GM23338 (cell line): ENCODE data around the gene SCAMP5. TPM values are rescaled to one million over a fixed set of nuclear protein-coding genes. Genes with fewer than 3 reads are reported as not detected.

ENCODE experiments used
- ATAC-seq: fragments of 200-7000 bp; cut with Tn5 transposase; 3 replicates; pipeline ENCODE4 v1.9.1; 2020
- DNase-seq: peaks from one replicate; pipeline ENCODE4 v3.0.0-alpha.2; 2015; ENCODE audit warnings: low spot score
- H2AFZ ChIP-seq: fragments of 200-600 bp; sonication (generic); 2 replicates; pipeline ENCODE4 v1.8.0; 2016; ENCODE audit warnings: antibody characterized with exemption, mild to moderate bottlenecking, moderate library complexity
- H3F3A ChIP-seq: fragments of 200-600 bp; sonication (generic); replicated peaks from 2 replicates; pipeline ENCODE4 v1.8.0; 2017; ENCODE audit warnings: antibody characterized with exemption, mixed run types, low read depth
- H3K27ac ChIP-seq: fragments of 200-600 bp; sonication (generic); 2 replicates; pipeline ENCODE4 v1.6.1; 2016; ENCODE audit warnings: low read depth
- H3K27me3 ChIP-seq: fragments of 200-600 bp; sonication (generic); 2 replicates; pipeline ENCODE4 v1.8.0; 2016; ENCODE audit warnings: mild to moderate bottlenecking, mixed run types, moderate library complexity; ENCODE audit not compliant: insufficient read depth
- H3K36me3 ChIP-seq: fragments of 200-600 bp; sonication (generic); 2 replicates; pipeline ENCODE4 v1.8.0; 2016; ENCODE audit warnings: mild to moderate bottlenecking; ENCODE audit not compliant: insufficient read depth
- H3K4me1 ChIP-seq: fragments of 200-600 bp; sonication (generic); 2 replicates; pipeline ENCODE4 v1.8.0; 2016; ENCODE audit warnings: mild to moderate bottlenecking, moderate library complexity; ENCODE audit not compliant: insufficient read depth
- H3K4me2 ChIP-seq: fragments of 200-600 bp; sonication (generic); 2 replicates; pipeline ENCODE4 v1.7.1; 2017; ENCODE audit warnings: mixed run types
- H3K4me3 ChIP-seq: fragments of 200-600 bp; sonication (generic); 2 replicates; pipeline ENCODE4 v1.6.1; 2016; ENCODE audit warnings: mixed run types
- H3K79me2 ChIP-seq: fragments of 200-600 bp; sonication (generic); replicated peaks from 2 replicates; pipeline ENCODE4 v1.8.0; 2017; ENCODE audit warnings: mild to moderate bottlenecking; ENCODE audit not compliant: insufficient read depth
- H3K9me2 ChIP-seq: fragments of 200-600 bp; sonication (generic); 2 replicates; pipeline ENCODE4 v1.8.0; 2017; ENCODE audit not compliant: insufficient read depth
- H4K20me1 ChIP-seq: fragments of 200-600 bp; sonication (generic); replicated peaks from 2 replicates; pipeline ENCODE4 v1.8.0; 2017; ENCODE audit warnings: mild to moderate bottlenecking; ENCODE audit not compliant: insufficient read depth
- H3K27ac Mint-ChIP-seq: 2 replicates; pipeline ENCODE4 v1.8.0; 2020; ENCODE audit warnings: inconsistent platforms, mild to moderate bottlenecking, moderate library complexity, mixed read lengths
- H3K27me3 Mint-ChIP-seq: 3 replicates; pipeline ENCODE4 v1.8.0; 2022; ENCODE audit warnings: low read depth, mild to moderate bottlenecking, moderate library complexity, mixed read lengths, inconsistent platforms; ENCODE audit not compliant: insufficient read depth, poor library complexity
- H3K36me3 Mint-ChIP-seq: 3 replicates; pipeline ENCODE4 v1.8.0; 2021; ENCODE audit warnings: low read depth, mild to moderate bottlenecking, inconsistent platforms, moderate library complexity, mixed read lengths
- H3K4me1 Mint-ChIP-seq: 3 replicates; pipeline ENCODE4 v1.8.0; 2020; ENCODE audit warnings: mild to moderate bottlenecking, inconsistent platforms, mixed read lengths
- H3K4me3 Mint-ChIP-seq: 3 replicates; pipeline ENCODE4 v1.8.0; 2021; ENCODE audit warnings: moderate library complexity, mild to moderate bottlenecking, inconsistent platforms, mixed read lengths
- H3K9me3 Mint-ChIP-seq: 3 replicates; pipeline ENCODE4 v1.8.0; 2020; ENCODE audit warnings: moderate library complexity, mild to moderate bottlenecking, inconsistent platforms, mixed read lengths
- CREB1 ChIP-seq: fragments of 250-450 bp; sonication (Bioruptor Pico); IDR thresholded peaks from 2 replicates; pipeline ENCODE4 v1.5.0; 2020; ENCODE audit warnings: low read depth, mild to moderate bottlenecking, moderate library complexity
- EZH2 ChIP-seq: fragments of 200-600 bp; sonication (generic); IDR thresholded peaks from one replicate; pipeline ENCODE4 v1.8.0; 2017; ENCODE audit warnings: antibody characterized with exemption, mild to moderate bottlenecking, low read depth; ENCODE audit not compliant: unreplicated experiment
- EZH2phosphoT487 ChIP-seq: fragments of 200-600 bp; sonication (generic); IDR thresholded peaks from one replicate; pipeline ENCODE4 v1.8.1; 2018; ENCODE audit warnings: antibody characterized with exemption; ENCODE audit not compliant: unreplicated experiment
- JUNB ChIP-seq: IDR thresholded peaks from one replicate; pipeline ENCODE4 v1.6.1; 2016; ENCODE audit warnings: antibody characterized with exemption; ENCODE audit not compliant: unreplicated experiment
- NANOG ChIP-seq: IDR thresholded peaks from 2 replicates; pipeline ENCODE4 v1.6.1; 2016; ENCODE audit warnings: antibody characterized with exemption, borderline replicate concordance
- STAT1 ChIP-seq: IDR thresholded peaks from one replicate; pipeline ENCODE4 v1.6.1; 2016; ENCODE audit warnings: antibody characterized with exemption; ENCODE audit not compliant: unreplicated experiment
- ZNF114 ChIP-seq: fragments of 250-450 bp; sonication (Bioruptor Pico); IDR thresholded peaks from 2 replicates; pipeline ENCODE4 v1.5.0; 2020; ENCODE audit warnings: mild to moderate bottlenecking, moderate library complexity
- polyA plus RNA-seq: library from polyadenylated mRNA; unstranded; fragments of >200 nt; fragmentation: Nextera tagmentation; extraction: Ambion mirVana; gene quantifications from 2 replicates; pipeline ENCODE4 v1.2.1, GENCODE V29; 2016
- total RNA-seq: library from RNA; depleted of rRNA; stranded (reverse); fragments of >200 nt; shearing (Covaris generic); gene quantifications from 2 replicates; pipeline ENCODE4 v1.2.3, GENCODE V29; 2014
- TF ChIP-seq, protein P1 (sequence below): IDR thresholded peaks from one replicate; pipeline ENCODE4 v1.6.1; 2018; ENCODE audit warnings: antibody characterized with exemption; ENCODE audit not compliant: unreplicated experiment
- TF ChIP-seq, protein P2 (sequence below), 2 experiments: fragments of 200-600 bp in 1 of 2; sonication (generic) in 1 of 2; conservative IDR thresholded peaks; 2 replicates each; pipeline versions ENCODE4 v1.5.1 to v1.6.1; 2016 to 2017; ENCODE audit warnings: antibody characterized with exemption in 2 of 2, low read depth in 2 of 2, mild to moderate bottlenecking in 2 of 2, moderate library complexity in 1 of 2
- TF ChIP-seq, protein P3 (sequence below): fragments of 250-450 bp; sonication (Bioruptor Pico); IDR thresholded peaks from 2 replicates; pipeline ENCODE4 v1.5.0; 2020; ENCODE audit warnings: mild to moderate bottlenecking, moderate library complexity

SCAMP5 gene
- total and polyA plus RNA-seq, 2 experiments from 2014 or later = 12.8 to 43.3 TPM

DNA sequence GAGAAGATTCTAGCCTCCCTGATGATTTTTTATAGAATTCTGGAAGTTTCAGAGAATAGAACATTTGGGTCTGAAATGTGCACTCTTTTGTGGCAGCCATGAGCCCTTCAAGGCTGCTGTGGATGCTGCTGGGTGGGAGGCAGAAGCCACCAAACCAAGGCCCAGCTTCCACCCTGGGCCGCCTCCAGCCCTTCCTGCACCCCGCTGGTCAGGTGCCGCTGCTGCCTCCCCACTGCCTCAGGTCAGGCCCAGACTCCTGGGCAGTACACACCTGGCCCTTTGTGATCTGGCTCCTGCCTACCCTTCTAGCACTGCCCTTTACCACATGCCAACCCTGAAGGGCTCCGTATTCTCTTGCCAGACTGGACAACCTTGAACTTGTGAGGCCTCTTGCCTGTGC is 56.3 kb downstream of the SCAMP5 start:
- Mint-ChIP-seq H3K36me3 (no peaks in the 10 kb centered on the region), H3K9me3 (no peaks in the 10 kb centered on the region), H3K4me1 (peaks cover 12% of the 10 kb centered on the region; the same call in 2 of the 3 replicates), H3K4me3 (no peak overlapping the region), H3K27ac (no peak overlapping the region), H3K27me3 (peaks cover 10% of the 10 kb centered on the region)
- Histone ChIP-seq H3K27ac (no peak overlapping the region), H2AFZ (no peak overlapping the region), H3K36me3 (no peaks in the 10 kb centered on the region), H3K4me1 (peaks cover 5% of the 10 kb centered on the region), H3F3A (no peaks in the 10 kb centered on the region), H3K9me2 (no peaks in the 10 kb centered on the region), H3K4me2 (no peak overlapping the region), H3K79me2 (no peaks in the 10 kb centered on the region), H4K20me1 (no peaks in the 10 kb centered on the region; the same call in 1 of the 2 replicates), H3K27me3 (no peaks in the 10 kb centered on the region), H3K4me3 (no peak overlapping the region)
- DNase-seq (no peak), ATAC-seq (no peak)
- TF ChIP-seq NANOG (no peak), EZH2phosphoT487 (no peak), STAT1 (no peak), JUNB (no peak), ZNF114 (CRISPR knock-in tag) (no peak), EZH2 (no peak), CREB1 (CRISPR knock-in tag) (no peak)
- TF ChIP-seq, protein P1, sequence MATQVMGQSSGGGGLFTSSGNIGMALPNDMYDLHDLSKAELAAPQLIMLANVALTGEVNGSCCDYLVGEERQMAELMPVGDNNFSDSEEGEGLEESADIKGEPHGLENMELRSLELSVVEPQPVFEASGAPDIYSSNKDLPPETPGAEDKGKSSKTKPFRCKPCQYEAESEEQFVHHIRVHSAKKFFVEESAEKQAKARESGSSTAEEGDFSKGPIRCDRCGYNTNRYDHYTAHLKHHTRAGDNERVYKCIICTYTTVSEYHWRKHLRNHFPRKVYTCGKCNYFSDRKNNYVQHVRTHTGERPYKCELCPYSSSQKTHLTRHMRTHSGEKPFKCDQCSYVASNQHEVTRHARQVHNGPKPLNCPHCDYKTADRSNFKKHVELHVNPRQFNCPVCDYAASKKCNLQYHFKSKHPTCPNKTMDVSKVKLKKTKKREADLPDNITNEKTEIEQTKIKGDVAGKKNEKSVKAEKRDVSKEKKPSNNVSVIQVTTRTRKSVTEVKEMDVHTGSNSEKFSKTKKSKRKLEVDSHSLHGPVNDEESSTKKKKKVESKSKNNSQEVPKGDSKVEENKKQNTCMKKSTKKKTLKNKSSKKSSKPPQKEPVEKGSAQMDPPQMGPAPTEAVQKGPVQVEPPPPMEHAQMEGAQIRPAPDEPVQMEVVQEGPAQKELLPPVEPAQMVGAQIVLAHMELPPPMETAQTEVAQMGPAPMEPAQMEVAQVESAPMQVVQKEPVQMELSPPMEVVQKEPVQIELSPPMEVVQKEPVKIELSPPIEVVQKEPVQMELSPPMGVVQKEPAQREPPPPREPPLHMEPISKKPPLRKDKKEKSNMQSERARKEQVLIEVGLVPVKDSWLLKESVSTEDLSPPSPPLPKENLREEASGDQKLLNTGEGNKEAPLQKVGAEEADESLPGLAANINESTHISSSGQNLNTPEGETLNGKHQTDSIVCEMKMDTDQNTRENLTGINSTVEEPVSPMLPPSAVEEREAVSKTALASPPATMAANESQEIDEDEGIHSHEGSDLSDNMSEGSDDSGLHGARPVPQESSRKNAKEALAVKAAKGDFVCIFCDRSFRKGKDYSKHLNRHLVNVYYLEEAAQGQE = no peak
- TF ChIP-seq, protein P2, sequence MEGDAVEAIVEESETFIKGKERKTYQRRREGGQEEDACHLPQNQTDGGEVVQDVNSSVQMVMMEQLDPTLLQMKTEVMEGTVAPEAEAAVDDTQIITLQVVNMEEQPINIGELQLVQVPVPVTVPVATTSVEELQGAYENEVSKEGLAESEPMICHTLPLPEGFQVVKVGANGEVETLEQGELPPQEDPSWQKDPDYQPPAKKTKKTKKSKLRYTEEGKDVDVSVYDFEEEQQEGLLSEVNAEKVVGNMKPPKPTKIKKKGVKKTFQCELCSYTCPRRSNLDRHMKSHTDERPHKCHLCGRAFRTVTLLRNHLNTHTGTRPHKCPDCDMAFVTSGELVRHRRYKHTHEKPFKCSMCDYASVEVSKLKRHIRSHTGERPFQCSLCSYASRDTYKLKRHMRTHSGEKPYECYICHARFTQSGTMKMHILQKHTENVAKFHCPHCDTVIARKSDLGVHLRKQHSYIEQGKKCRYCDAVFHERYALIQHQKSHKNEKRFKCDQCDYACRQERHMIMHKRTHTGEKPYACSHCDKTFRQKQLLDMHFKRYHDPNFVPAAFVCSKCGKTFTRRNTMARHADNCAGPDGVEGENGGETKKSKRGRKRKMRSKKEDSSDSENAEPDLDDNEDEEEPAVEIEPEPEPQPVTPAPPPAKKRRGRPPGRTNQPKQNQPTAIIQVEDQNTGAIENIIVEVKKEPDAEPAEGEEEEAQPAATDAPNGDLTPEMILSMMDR (conservative IDR thresholded peaks at IDR 0.05; ENCODE audit: low read depth in 2 of 2) = no peak
- TF ChIP-seq, protein P3, sequence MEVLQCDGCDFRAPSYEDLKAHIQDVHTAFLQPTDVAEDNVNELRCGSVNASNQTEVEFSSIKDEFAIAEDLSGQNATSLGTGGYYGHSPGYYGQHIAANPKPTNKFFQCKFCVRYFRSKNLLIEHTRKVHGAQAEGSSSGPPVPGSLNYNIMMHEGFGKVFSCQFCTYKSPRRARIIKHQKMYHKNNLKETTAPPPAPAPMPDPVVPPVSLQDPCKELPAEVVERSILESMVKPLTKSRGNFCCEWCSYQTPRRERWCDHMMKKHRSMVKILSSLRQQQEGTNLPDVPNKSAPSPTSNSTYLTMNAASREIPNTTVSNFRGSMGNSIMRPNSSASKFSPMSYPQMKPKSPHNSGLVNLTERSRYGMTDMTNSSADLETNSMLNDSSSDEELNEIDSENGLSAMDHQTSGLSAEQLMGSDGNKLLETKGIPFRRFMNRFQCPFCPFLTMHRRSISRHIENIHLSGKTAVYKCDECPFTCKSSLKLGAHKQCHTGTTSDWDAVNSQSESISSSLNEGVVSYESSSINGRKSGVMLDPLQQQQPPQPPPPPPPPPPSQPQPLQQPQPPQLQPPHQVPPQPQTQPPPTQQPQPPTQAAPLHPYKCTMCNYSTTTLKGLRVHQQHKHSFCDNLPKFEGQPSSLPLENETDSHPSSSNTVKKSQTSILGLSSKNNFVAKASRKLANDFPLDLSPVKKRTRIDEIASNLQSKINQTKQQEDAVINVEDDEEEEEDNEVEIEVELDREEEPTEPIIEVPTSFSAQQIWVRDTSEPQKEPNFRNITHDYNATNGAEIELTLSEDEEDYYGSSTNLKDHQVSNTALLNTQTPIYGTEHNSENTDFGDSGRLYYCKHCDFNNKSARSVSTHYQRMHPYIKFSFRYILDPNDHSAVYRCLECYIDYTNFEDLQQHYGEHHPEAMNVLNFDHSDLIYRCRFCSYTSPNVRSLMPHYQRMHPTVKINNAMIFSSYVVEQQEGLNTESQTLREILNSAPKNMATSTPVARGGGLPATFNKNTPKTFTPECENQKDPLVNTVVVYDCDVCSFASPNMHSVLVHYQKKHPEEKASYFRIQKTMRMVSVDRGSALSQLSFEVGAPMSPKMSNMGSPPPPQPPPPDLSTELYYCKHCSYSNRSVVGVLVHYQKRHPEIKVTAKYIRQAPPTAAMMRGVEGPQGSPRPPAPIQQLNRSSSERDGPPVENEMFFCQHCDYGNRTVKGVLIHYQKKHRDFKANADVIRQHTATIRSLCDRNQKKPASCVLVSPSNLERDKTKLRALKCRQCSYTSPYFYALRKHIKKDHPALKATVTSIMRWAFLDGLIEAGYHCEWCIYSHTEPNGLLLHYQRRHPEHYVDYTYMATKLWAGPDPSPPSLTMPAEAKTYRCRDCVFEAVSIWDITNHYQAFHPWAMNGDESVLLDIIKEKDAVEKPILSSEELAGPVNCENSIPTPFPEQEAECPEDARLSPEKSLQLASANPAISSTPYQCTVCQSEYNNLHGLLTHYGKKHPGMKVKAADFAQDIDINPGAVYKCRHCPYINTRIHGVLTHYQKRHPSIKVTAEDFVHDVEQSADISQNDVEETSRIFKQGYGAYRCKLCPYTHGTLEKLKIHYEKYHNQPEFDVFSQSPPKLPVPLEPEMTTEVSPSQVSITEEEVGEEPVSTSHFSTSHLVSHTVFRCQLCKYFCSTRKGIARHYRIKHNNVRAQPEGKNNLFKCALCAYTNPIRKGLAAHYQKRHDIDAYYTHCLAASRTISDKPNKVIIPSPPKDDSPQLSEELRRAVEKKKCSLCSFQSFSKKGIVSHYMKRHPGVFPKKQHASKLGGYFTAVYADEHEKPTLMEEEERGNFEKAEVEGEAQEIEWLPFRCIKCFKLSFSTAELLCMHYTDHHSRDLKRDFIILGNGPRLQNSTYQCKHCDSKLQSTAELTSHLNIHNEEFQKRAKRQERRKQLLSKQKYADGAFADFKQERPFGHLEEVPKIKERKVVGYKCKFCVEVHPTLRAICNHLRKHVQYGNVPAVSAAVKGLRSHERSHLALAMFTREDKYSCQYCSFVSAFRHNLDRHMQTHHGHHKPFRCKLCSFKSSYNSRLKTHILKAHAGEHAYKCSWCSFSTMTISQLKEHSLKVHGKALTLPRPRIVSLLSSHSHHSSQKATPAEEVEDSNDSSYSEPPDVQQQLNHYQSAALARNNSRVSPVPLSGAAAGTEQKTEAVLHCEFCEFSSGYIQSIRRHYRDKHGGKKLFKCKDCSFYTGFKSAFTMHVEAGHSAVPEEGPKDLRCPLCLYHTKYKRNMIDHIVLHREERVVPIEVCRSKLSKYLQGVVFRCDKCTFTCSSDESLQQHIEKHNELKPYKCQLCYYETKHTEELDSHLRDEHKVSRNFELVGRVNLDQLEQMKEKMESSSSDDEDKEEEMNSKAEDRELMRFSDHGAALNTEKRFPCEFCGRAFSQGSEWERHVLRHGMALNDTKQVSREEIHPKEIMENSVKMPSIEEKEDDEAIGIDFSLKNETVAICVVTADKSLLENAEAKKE = no peak
